Motor neuron (in vitro differentiated cells): ENCODE results near the gene NBR1. TPM values are rescaled to one million over a fixed set of nuclear protein-coding genes. Genes with fewer than 3 reads are reported as not detected.

ENCODE experiments used
- total RNA-seq, 8 experiments: library from RNA; unstranded; fragments of 300-600 nt; gene quantifications; 2 replicates each; pipeline versions ENCODE4 v1.2.3 to v1.2.4, GENCODE V29; 2022

Gene NBR1
- total RNA-seq, 8 experiments from 2014 or later, result 49.7 to 135 (median 72.0) TPM

Other genes starting within 250 kb of the NBR1 start
- gene AARSD1, start 206.8 kb upstream of the NBR1 start, total RNA-seq, result 10 to 100 TPM; 47.2 to 77.9 (median 59.3) TPM
- 1 to 10 TPM in 7 of 8 experiments, under 1 TPM in 1; 0.76 to 3.6 (median 2.0) TPM for gene PTGES3L, start 191.1 kb upstream of the NBR1 start, total RNA-seq
- gene RUNDC1, start 190.6 kb upstream of the NBR1 start, total RNA-seq, result 10 to 100 TPM; 11.8 to 14.8 (median 13.5) TPM
- 1,000 to 10,000 TPM; 1,328 to 3,262 (median 2,235) TPM for gene RPL27, start 172.8 kb upstream of the NBR1 start, total RNA-seq
- gene IFI35, start 164.4 kb upstream of the NBR1 start, total RNA-seq, result 10 to 100 TPM in 4 of 8 experiments, 1 to 10 TPM in 1, under 1 TPM in 2, not detected in 1; 0.76 to 57.9 (median 10.7) TPM
- 100 to 1,000 TPM in 7 of 8 experiments, 10 to 100 TPM in 1; 42.9 to 426 (median 125) TPM for gene VAT1, start 148.8 kb upstream of the NBR1 start, total RNA-seq
- gene RND2, start 146.0 kb upstream of the NBR1 start, total RNA-seq, result 10 to 100 TPM in 5 of 8 experiments, 1 to 10 TPM in 2, under 1 TPM in 1; 0.66 to 27.3 (median 19.9) TPM
- 10 to 100 TPM in 3 of 8 experiments, 1 to 10 TPM in 5; 3.2 to 30.0 (median 6.9) TPM for gene BRCA1, start 45.9 kb upstream of the NBR1 start, total RNA-seq
- gene TMEM106A, start 40.7 kb downstream of the NBR1 start, total RNA-seq, result 1 to 10 TPM in 4 of 8 experiments, under 1 TPM in 4; 0.27 to 7.8 (median 0.95) TPM
- 1 to 10 TPM in 7 of 8 experiments, under 1 TPM in 1; 0.16 to 7.7 (median 2.2) TPM for gene CCDC200, start 57.4 kb downstream of the NBR1 start, total RNA-seq
- not detected for gene RNU2-1, start 62.8 kb downstream of the NBR1 start, total RNA-seq
- gene ARL4D, start 227.8 kb downstream of the NBR1 start, total RNA-seq, result 10 to 100 TPM in 4 of 8 experiments, 1 to 10 TPM in 4; 3.9 to 37.7 (median 10.9) TPM